ENCODE measurements around the gene GALP.
"Not testable (repeated sequence)": the region's sequence is repeated elsewhere in the genome, so short reads cannot be mapped to it uniquely, and the experiment has no call there.

GRCh38 chr19:56175861-56176307 lies at the start of gene GALP:
- TF ChIP-seq CTCF, POLR2A, POLR2AphosphoS5, EP300 (IDR thresholded peaks at IDR 0.05): not testable (repeated sequence)
